ENCODE data around the gene PHF14.

Gene PHF14

GRCh38 chr7:11175887-11176286, 202.2 kb downstream of the PHF14 start:
- no peak for DNase-seq

GRCh38 chr7:11176985-11177555, 203.4 kb downstream of the PHF14 start:
- no peak for DNase-seq

GRCh38 chr7:11177793-11178192, 204.1 kb downstream of the PHF14 start:
- no peak for DNase-seq

DNA sequence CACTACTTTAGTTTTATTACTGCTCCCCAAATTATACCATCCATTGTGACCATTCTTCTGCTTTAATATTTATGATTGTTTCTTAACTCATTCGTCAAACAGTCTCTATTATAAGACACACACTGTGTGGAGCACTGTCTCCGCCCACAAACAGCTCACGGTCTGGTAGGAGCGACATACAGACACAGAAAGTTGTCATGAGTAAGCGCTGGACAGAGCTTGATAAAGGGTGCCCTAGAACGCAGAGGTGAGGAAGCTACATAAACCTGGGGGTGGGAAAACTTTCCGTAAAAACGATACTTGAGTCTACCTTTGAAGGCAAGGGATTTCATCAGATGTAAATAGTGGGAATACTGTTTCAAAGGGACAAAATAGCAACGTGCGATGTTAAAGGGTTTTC, 207.9 kb downstream of the PHF14 start:
- no peak for DNase-seq

DNA sequence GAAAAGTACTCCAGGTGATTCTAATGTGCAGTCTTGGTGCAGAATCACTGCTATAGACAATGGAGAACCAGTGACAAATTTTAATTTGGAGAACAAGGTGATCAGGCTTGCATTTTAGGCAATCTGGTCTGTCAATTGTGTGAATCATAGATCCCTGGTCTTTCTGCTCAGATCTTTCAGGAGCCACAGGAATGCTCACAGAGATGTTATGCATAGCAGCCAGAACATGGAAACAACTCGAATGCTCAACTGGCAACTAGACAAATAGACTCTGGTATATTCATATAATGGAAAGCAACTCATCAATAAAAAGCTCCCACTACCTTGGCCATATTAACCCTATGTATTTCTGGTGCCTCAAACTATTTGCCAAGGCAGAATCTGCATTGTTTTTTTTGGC, 209.1 kb downstream of the PHF14 start:
- DNase-seq = no peak

DNA sequence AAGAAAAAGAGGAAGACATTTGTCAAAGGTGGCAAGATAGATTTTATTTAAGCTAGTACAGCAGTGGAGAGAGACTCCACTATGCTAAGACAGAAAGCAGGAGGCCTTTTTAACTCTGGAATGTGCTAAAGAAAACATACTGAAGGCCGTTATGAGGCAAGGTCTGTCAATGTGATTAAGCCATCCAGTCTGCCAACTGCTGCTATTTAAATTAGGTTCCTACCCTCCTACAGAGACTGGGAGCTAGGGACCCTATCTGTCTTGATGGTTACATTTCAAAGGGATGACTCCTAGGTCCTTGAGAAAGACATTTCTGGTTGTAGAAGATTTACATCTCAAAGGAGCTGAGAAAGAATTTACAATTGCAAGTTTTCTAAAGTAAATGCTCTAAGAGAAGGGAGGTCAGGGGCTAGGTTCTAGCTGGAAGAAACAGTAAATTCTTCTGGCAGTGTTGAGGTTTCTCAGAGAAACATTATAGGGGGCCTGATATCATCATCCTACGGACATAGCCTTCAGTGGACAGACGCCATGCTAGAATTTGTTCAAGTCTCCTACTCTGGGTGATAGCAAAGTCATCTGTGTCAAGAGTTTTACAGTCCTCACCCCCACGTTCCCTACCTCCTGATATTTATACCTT, 211.6 kb downstream of the PHF14 start:
- DNase-seq = no peak

DNA sequence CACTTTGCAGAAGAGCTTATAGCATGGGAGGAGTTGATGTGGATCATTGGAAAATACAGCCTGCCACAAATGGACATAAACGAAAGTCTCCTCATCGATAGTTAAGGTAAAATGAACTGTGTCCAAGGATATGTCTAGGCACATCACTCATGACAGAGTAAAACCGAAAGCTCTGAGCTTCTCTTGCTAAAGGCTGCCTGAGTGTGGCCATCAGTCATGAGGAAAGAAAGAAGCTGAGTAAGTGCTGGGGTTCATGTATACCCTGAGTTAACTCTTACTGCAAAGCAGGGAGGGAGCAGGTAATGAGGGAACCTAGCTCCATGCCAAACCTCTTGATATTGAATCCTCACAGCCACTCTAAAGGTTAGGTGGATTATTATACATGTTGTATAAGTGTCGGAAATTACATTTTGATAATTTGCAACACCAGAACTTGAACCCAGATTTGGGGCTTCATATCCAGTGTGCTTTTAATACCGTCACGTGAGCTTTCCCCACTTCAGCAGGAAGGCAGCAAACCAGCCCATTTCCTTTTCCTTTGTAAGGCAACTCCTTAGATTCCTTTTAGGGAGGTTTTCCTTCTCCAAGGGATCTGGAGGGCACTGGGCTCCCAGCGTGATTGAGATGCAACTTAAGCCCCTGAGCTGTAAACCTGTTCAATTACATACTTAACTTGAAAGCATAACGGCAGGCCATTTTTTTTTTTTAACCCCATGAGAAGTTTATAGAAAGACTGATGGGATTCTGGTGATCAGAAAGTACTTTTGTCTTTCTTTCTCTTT, 215.0 kb downstream of the PHF14 start:
- no peak for DNase-seq

DNA sequence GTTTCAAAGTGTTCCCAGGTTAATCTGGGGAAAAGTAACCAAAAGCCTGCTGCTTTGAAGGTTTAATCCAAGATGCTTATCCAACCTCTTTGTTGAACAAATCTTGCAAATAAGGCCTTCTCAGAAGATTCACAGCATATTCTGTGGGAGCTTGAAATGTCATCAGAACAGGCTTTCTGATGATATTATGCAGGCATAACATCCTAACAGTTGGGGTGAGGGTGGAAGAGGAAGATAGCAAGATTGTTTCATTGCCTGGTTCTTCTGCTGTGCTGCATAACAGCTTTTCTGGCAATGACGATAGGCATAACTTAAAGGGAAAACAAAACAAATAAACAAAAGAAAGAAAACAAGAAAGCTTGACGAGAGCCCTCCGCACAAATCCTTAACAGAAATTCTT, 217.4 kb downstream of the PHF14 start:
- DNase-seq = no peak

GRCh38 chr7:11191574-11192220, 218.0 kb downstream of the PHF14 start:
- DNase-seq = no peak

DNA sequence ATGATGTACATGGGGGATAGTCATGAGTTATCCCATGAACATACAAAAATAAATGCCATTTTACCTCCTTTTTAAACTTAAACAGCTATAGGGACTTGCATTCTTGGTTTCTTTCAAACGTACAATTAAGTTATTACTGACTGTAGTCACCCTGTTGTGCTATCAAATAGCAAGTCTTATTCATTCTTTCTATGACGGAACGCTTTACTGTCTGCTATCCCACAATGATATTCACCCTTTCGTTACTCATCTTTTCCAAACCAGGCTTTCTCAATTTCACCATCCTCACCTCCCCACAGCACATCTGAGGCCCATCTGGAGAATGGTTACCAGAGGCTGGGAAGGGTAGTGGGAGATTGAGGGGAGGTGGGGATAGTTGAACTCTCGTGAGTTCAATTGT, 218.8 kb downstream of the PHF14 start:
- no peak for DNase-seq

GRCh38 chr7:11193131-11193867, 219.6 kb downstream of the PHF14 start:
- DNase-seq = no peak

DNA sequence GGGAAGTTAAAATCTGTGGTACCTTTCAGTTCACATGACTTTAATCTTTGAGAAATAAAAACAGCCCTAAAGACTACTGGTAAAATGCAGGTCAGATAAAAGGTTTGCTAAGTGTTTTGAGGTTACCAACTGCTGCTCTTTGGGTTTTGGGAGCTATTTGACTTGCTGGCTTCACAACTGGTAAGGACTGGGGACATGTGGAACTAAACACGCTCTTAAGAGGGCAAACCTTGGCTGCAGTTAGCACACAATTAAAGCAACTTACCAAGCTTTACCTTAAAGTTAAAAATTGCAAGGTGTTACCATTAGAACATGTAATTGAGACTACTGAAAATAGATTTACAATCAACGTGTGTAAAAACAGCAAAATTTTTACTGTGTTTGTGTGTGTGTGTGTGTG, 220.2 kb downstream of the PHF14 start:
- DNase-seq = no peak

DNA sequence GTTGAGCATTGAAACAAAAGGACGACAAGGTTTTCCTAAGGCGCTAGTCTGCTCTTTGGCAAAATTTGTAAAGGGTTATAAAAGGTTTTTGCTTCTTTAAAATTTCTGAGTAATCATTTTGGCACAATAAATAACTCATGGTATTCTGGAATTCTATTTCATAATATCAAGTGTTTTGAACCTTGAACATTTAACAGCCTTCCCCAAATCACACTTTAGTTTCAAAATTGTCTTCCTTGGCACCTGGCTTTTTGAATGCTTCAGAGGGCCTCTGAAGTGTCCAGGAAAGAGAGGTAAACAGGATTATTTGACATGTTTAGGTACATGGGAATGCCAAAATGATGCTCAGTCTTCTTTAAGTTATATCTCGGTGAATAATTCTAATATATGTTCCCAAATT, 220.8 kb downstream of the PHF14 start:
- DNase-seq = no peak

GRCh38 chr7:11195502-11195901, 221.8 kb downstream of the PHF14 start:
- DNase-seq = no peak

GRCh38 chr7:11196143-11196542, 222.5 kb downstream of the PHF14 start:
- no peak for DNase-seq

DNA sequence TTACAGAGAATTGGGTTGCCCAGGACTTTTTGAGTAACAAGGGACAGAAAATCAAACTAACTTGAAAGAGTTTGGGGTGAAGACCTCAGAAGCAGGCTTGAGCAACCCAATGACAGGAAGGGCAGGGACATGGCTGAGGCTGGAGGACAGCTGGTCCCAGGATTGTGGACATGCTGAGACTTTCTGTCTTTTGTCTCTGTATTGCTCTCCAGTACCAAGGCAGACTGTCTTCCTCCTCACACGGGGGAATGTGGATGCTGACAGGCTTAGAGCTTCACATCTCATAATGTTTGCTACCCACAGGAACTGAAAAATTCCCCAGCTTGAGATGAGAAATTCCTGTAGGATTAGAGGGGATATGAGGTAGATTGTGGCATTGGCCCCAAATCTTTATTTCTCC, 229.6 kb downstream of the PHF14 start:
- no peak for DNase-seq

- DNase-seq = no peak
Observed at GRCh38 chr7:11203683-11204082, 230.0 kb downstream of the PHF14 start.

DNA sequence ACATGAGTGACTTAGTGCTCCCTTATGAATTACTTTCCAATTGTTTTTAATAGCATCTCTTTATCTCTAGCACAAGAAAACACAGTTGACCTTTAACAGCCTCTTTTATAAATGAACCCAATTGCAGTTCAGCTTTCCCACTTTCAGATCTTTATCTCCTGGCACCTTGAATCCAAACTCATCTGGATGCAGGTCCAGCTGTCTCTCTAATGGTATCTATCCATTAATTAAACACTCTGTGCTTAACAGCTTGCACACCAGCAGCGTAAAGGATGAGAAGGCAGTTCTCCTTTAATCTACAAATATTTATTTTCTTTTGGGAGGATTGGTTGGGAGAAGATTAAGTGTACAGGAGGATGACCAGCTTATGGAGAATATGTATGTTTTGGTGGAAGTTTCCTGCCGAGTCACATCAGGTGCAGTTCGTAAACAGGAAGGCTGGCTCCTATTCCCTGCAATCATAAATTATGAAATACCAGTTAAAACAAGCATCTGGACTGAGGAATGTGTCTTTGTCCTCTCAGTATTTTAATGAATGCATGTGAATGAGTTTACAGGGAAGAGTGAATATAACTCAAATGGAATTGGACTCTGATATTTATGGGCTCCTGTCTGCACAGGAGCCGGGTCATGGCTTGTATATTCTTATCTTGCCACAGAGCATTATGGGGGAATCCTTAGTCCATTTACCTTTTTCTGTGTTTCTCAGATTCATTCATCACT, 232.7 kb downstream of the PHF14 start:
- DNase-seq = no peak

GRCh38 chr7:11207565-11207964, 233.9 kb downstream of the PHF14 start:
- DNase-seq = no peak

DNA sequence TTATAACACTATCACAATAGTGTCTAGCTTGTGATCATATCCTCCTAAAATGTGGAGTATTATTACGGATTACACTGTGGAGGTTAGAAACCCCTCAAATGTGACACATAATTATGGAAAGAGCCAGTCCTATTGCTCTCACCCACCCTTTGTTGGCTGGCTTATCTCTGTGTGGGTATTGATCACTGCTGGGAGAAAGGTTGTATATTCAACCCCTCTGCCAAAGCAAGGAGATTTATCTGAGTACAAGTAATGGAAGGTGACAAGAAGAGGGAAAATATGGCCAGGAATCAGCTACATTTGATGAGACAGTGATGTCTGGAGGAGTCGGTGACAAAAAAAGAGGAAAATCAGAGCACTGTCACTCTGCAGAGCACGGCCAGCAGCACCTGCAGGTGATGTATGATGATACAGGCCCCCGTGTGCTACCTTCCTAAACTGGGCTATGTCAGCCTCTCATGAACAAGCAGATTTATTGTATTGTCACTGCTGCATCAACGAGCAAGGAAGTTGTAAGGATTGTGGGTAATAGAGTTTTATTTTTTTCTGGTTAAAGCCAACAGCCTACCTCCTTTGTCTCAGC, 235.3 kb downstream of the PHF14 start:
- no peak for DNase-seq

DNA sequence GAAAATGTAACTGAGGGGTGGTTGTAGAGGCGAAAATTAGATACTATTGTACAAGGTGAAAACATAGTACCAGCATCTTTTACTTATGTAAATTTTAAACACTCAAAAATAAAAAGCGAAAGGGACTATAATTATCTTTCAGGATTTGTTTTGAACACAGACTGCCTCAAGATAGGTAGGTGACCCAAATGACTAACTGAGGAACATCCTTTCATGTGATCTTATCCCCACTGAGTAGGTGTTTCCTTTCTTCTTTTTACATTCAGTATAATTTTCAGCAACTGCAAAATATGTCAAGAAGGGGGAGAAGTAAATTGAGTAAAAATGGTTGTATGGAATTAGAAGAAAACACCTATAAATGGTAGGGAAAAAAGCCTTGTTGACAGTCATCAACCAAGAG, 236.7 kb downstream of the PHF14 start:
- DNase-seq = no peak

DNA sequence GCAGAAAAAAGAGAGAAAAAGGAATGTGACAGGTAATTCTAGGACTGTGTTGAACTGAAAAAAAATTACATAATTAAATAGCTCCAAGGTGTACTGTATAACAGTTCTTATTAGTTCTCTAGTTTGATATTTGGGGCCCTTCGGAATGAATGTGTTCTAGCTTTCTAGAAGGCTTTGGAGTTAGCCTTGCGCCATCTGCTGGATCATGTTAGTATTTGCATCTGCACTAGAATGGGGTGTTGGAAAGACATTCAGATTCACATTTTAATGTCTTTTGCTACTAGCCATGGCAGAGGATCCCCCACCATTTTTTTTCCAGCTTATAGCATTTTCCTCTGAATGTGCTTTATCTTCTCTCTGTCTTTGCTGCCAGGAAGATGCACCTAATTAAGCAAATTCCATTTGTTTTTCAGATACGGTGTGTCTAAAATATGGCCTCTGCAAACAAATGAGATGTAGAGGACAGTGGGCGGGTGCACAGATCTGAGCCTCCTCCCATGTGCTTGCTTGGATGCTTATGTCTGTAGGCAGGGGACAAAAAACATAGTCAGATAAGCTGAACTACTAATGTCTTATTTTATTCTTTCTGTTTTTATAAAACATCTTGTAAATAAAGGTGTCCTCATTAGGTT, 238.5 kb downstream of the PHF14 start:
- peak; percentile 27 for DNase-seq

All from CD4-positive, alpha-beta T cell treated with Interferon gamma for 1 hour (primary cell).